MG63 (cell line): ENCODE results near the gene TNPO3. TPM values are rescaled to one million over a fixed set of nuclear protein-coding genes. Genes with fewer than 3 reads are reported as not detected.
"Not testable (repeated sequence)": the region's sequence is repeated elsewhere in the genome, so short reads cannot be mapped to it uniquely, and the experiment has no call there.

Experiments
- DNase-seq: peaks from one replicate; pipeline ENCODE4 v3.0.0-alpha.2; 2020
- H3K27me3 ChIP-seq: fragments of 250-450 bp; sonication (Bioruptor Pico); 2 replicates; pipeline ENCODE4 v1.5.1; 2020; ENCODE audit warnings: mild to moderate bottlenecking, moderate library complexity
- H3K36me3 ChIP-seq: fragments of 250-450 bp; sonication (Bioruptor Pico); 2 replicates; pipeline ENCODE4 v1.5.1; 2020; ENCODE audit warnings: mild to moderate bottlenecking, moderate library complexity
- H3K4me3 ChIP-seq: fragments of 250-450 bp; sonication (Bioruptor Pico); 2 replicates; pipeline ENCODE4 v1.5.1; 2020; ENCODE audit warnings: mild to moderate bottlenecking, moderate library complexity
- H3K9me3 ChIP-seq: fragments of 250-450 bp; sonication (Bioruptor Pico); 2 replicates; pipeline ENCODE4 v1.5.1; 2020; ENCODE audit warnings: mild to moderate bottlenecking, moderate library complexity
- total RNA-seq: library from RNA; depleted of rRNA; stranded (reverse); fragments of >200 nt; shearing (Covaris generic); gene quantifications from 2 replicates; pipeline ENCODE4 v1.2.3, GENCODE V29; 2014; ENCODE audit warnings: low replicate concordance

TNPO3 gene
- total RNA-seq, 1 experiment from 2014 or later, result 23.9 TPM

DNA sequence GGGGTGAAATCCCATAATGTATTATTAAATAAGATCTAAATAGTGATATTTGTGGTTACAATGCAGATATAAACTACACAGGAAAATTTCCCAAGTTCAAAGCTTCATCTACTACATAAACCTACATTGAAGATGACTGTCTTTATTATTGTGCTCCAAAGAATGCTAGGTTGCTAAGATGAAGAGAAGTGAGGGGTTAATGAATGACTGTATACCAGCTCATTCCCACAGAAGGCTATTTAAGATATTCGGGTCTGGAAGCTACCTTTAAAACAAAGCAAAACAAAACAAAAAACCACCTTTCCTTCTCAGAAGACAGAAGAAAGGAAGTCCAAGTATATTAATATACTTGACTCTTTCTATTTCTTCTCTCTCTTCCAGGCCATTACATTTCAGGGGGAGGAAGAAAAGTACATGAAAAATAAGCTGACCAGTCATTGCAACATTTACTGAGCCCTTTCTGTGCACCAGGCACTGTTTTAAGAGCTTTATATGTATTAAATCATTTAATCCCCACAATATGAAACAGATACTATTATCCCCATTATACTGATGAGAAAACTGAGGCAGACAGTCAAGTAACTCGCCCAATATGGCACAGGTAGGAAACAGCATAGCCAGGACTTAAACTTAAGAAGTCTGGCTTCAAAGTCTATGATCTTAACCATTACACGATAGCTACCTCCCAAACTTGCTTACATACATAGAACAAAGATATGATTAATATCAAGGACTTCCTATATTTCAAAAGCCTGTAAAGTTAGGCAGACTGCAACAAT, 48.1 kb downstream of the TNPO3 start:
- H3K36me3 ChIP-seq, result peaks cover 3% of the 10 kb centered on the region
- no peaks in the 10 kb centered on the region for H3K27me3 ChIP-seq
- H3K9me3 ChIP-seq, result no peaks in the 10 kb centered on the region
- H3K4me3 ChIP-seq, result no peak overlapping the region
- no peak for DNase-seq

GRCh38 chr7:129005186-129005585, 49.7 kb downstream of the TNPO3 start:
- DNase-seq, result no peak
- peaks cover 10% of the 10 kb centered on the region for H3K36me3 ChIP-seq
- H3K9me3 ChIP-seq, result no peaks in the 10 kb centered on the region
- H3K27me3 ChIP-seq, result no peaks in the 10 kb centered on the region
- H3K4me3 ChIP-seq, result no peak overlapping the region

GRCh38 chr7:128997181-128997580, 57.7 kb downstream of the TNPO3 start:
- no peaks in the 10 kb centered on the region for H3K9me3 ChIP-seq
- peak; percentile 29 for DNase-seq
- H3K27me3 ChIP-seq, result no peaks in the 10 kb centered on the region
- H3K4me3 ChIP-seq, result no peak overlapping the region
- H3K36me3 ChIP-seq, result peaks cover 27% of the 10 kb centered on the region

DNA sequence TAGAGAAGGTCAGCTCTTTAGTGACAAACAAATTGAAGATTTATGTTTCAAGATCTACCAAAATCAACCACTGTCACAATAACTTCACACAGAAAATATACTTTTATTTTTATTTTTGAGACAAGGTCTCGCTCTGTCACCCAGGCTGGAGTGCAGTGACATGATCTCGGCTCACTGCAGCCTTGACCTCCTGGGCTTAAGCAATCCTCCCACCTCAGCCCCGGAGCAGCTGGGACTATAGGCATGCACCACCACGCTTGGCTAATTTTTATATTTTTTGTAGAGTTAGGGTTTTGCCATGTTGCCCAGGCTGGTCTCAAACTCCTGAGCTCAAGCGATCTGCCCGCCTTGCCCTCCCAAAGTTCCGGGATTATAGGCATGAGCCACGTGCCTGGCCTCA, 60.4 kb downstream of the TNPO3 start:
- DNase-seq, result not testable (repeated sequence)
- H3K36me3 ChIP-seq, result peaks cover 20% of the 10 kb centered on the region

DNA sequence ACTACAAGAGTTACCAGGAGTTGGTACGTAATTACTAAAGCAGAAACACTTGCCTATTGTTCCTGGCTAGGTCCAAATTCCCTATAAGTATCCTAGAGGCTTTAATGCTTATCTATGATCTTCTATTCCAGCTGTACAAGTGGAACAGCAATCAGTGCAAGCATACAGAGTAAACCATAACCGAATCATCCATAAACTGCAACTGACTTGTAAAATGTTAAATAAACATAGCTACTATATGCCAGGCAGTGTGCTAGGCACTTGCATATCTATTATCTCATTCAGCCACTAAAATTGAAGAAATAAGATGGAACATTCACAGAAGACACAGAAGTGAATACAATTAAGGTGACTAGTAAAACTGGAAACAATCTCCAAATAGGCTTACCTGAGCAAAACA, 61.5 kb downstream of the TNPO3 start:
- no peak overlapping the region for H3K4me3 ChIP-seq
- no peaks in the 10 kb centered on the region for H3K9me3 ChIP-seq
- H3K27me3 ChIP-seq, result no peaks in the 10 kb centered on the region
- no peak for DNase-seq
- H3K36me3 ChIP-seq, result peaks cover 18% of the 10 kb centered on the region

More for the DNA sequence above, 60.4 kb downstream of the TNPO3 start:
- not testable (repeated sequence) for H3K27me3 ChIP-seq, H3K4me3 ChIP-seq, H3K9me3 ChIP-seq

- Histone ChIP-seq H3K27me3 (no peaks in the 10 kb centered on the region), H3K36me3 (peaks cover 21% of the 10 kb centered on the region), H3K4me3 (no peak overlapping the region), H3K9me3 (no peaks in the 10 kb centered on the region)
- DNase-seq, result no peak
These were observed 65.0 kb downstream of the TNPO3 start for GRCh38 chr7:128989961-128990360.

- Histone ChIP-seq H3K4me3 (no peak overlapping the region), H3K36me3 (peaks cover 26% of the 10 kb centered on the region), H3K9me3 (no peaks in the 10 kb centered on the region), H3K27me3 (no peaks in the 10 kb centered on the region)
- DNase-seq, result no peak
These were observed 66.5 kb downstream of the TNPO3 start for GRCh38 chr7:128988372-128988771.

DNA sequence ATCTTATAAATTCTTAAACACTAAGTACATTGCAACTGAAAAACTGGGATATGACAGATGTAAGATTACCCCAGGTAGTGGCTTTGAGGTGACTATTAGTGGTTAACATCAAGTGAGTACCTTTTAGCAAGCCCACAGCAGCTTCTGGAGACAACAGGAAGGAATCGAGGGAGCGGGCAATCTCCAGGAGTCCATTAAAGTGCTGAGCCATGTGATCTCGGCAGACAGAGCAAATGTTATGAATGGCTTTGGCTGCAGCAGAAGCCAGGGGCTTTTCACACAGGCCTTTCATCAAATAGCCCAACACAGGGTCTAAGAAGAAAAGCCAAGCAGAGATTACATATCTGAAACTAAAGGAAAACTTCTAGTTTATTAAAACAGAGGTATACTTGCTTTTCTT, 68.3 kb downstream of the TNPO3 start:
- Histone ChIP-seq H3K27me3 (no peaks in the 10 kb centered on the region), H3K4me3 (no peak overlapping the region), H3K36me3 (peaks cover 23% of the 10 kb centered on the region), H3K9me3 (no peaks in the 10 kb centered on the region)
- no peak for DNase-seq

DNA sequence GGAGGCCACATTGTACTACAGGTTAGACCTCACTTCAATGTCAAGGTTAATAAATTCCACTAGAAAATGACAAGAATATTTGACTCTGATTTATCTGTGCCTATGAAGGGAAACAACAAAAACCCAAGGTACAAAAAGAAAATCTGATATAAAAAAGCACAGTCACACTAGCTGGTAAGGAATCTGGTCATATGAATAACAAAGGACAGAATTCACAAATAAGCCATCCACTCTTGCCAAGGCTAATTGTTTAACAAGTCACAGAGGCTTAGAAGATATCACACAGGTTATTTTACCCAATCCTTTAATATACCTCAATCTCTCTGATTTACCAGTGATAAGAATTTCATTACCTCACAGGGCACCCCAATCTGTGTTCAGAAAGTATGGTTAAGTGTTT, 69.3 kb downstream of the TNPO3 start:
- no peaks in the 10 kb centered on the region for H3K9me3 ChIP-seq
- H3K36me3 ChIP-seq, result peaks cover 20% of the 10 kb centered on the region
- no peak for DNase-seq
- H3K27me3 ChIP-seq, result no peaks in the 10 kb centered on the region
- no peak overlapping the region for H3K4me3 ChIP-seq

GRCh38 chr7:128982105-128982504, 72.8 kb downstream of the TNPO3 start:
- Histone ChIP-seq H3K27me3 (no peaks in the 10 kb centered on the region), H3K9me3 (no peaks in the 10 kb centered on the region), H3K36me3 (peaks cover 34% of the 10 kb centered on the region), H3K4me3 (no peak overlapping the region)
- DNase-seq, result no peak

DNA sequence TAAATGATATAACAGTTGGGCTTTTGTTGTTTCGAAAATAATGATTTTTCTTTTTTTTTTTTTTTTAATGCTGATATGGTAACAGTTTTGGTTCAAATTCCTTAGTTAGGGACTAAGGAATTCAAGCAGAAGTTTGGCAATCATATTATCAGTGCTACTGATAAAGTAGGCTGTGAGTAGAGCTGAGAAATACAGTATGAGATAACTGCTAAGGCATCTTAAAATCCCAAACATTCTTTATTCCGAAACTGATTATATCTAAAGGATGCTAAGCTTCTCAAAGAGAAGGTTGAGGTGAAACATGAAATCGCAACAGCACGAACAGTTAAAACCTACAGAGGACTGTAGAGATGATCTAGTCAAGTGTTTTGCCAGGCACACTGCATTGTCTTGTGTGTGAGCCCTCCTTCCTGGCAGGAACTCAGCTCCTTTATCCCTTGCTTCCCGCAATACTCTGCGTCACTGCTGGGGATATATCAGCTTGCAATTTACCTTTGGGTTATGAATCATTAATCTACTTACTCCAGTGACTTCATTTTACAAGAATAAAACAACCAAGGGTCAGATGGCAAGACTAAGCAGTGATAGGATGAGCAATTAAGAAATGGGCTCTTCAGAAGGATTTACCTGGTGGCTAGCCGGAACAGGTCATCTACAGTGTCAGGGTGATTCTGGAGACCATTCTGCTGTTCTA, 80.5 kb downstream of the TNPO3 start:
- Histone ChIP-seq H3K4me3 (no peak overlapping the region), H3K9me3 (no peaks in the 10 kb centered on the region), H3K36me3 (peaks cover 42% of the 10 kb centered on the region), H3K27me3 (no peaks in the 10 kb centered on the region)
- no peak for DNase-seq

GRCh38 chr7:128968624-128969023, 86.3 kb downstream of the TNPO3 start:
- no peak for DNase-seq
- no peaks in the 10 kb centered on the region for H3K27me3 ChIP-seq
- H3K9me3 ChIP-seq, result no peaks in the 10 kb centered on the region
- H3K4me3 ChIP-seq, result no peak overlapping the region
- H3K36me3 ChIP-seq, result peaks cover 41% of the 10 kb centered on the region

DNA sequence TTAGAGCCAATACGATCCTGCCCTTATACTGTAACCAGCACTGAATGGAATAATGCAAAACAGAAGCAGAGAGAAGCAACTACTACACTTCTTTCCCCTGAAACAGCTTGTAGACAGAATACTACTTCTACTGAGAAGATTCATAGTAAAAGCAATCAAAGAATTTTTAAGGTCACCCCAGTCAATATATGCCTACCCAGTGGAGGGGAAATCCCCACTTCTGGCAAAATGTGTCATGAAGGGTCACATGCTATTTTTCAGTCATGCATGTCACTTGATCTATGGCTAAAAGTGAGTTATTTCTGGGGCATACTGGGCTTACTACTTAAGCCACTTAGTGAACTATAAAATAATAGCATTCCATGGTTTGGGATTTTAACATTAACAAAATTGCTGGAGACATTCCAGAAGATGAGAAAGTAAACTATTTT, 91.6 kb downstream of the TNPO3 start:
- H3K36me3 ChIP-seq, result peaks cover 11% of the 10 kb centered on the region
- no peak overlapping the region for H3K4me3 ChIP-seq
- no peak for DNase-seq
- no peaks in the 10 kb centered on the region for H3K27me3 ChIP-seq
- no peaks in the 10 kb centered on the region for H3K9me3 ChIP-seq

DNA sequence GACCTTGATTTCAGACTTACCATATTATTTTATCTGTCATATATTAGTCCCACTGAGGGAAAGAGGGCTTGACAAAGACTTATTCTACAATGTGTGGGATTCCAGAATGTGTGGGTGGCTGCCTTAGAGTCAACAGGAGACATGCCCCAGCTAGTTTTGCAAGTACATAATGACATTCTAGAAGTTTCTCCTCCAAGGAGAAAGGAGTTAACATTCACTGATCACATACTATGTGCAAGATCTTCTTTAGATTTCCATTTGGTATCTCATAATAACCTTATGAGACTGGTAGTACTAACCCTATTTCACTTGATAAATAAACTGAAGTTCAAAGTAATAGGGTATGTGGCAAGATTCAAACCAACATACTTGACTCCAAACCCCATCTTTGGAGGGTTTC, 92.0 kb downstream of the TNPO3 start:
- H3K27me3 ChIP-seq, result no peaks in the 10 kb centered on the region
- DNase-seq, result no peak
- no peak overlapping the region for H3K4me3 ChIP-seq
- no peaks in the 10 kb centered on the region for H3K9me3 ChIP-seq
- peaks cover 11% of the 10 kb centered on the region for H3K36me3 ChIP-seq

- H3K4me3 ChIP-seq, result no peak overlapping the region
- peaks cover 10% of the 10 kb centered on the region for H3K36me3 ChIP-seq
- no peak for DNase-seq
- H3K9me3 ChIP-seq, result no peaks in the 10 kb centered on the region
- H3K27me3 ChIP-seq, result no peaks in the 10 kb centered on the region
These were observed 93.8 kb downstream of the TNPO3 start for GRCh38 chr7:128961030-128961659.

- H3K36me3 ChIP-seq, result peaks cover 7% of the 10 kb centered on the region; the same call in 1 of the 2 replicates
- no peak overlapping the region for H3K4me3 ChIP-seq
These were observed 95.6 kb downstream of the TNPO3 start for GRCh38 chr7:128959296-128959695.

DNA sequence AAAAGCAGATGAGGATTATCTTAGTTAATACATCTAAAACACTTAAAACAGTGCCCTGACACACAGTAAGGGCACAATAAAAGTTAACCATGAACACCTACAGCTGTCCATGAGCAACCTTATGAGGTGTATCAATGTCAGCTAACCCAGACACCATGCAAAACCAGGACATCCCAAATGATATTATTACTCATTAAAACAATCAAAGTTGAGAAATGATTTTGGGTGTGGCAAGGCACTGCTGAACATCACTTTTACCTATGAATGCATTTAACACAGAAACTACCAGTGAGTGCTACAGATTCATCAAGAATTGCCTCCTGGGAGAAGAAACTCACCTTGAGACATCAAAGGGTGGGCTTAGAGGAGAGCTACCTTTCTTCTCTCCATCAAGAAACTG, 98.9 kb downstream of the TNPO3 start:
- Histone ChIP-seq H3K27me3 (no peaks in the 10 kb centered on the region), H3K9me3 (no peaks in the 10 kb centered on the region), H3K36me3 (peaks cover 13% of the 10 kb centered on the region), H3K4me3 (no peak overlapping the region)
- no peak for DNase-seq

More at GRCh38 chr7:128959296-128959695, 95.6 kb downstream of the TNPO3 start:
- DNase-seq, result no peak
- Histone ChIP-seq H3K27me3 (no peaks in the 10 kb centered on the region), H3K9me3 (no peaks in the 10 kb centered on the region)
